GM12801 (cell line): ENCODE results near the gene CLIP4.

ENCODE experiments used
- CTCF ChIP-seq: IDR thresholded peaks from one replicate; pipeline ENCODE4 v1.5.1; 2011; ENCODE audit warnings: control low read depth; ENCODE audit not compliant: insufficient read length; ENCODE audit errors: extremely low read depth

The CLIP4 gene

GRCh38 chr2:29106256-29106655 is 9.0 kb upstream of the CLIP4 start:
- TF ChIP-seq CTCF = no peak

- TF ChIP-seq CTCF = no peak
Observed at GRCh38 chr2:29106980-29107388, 8.2 kb upstream of the CLIP4 start.

GRCh38 chr2:29108225-29108624 is 7.0 kb upstream of the CLIP4 start:
- no peak for TF ChIP-seq CTCF

- no peak for TF ChIP-seq CTCF
Observed at GRCh38 chr2:29109246-29109645, 6.0 kb upstream of the CLIP4 start.

- no peak for TF ChIP-seq CTCF
Observed at GRCh38 chr2:29110916-29111535, 4.2 kb upstream of the CLIP4 start.

GRCh38 chr2:29112379-29112778 is 2.8 kb upstream of the CLIP4 start:
- TF ChIP-seq CTCF = no peak

GRCh38 chr2:29113027-29113686 is 2.1 kb upstream of the CLIP4 start:
- TF ChIP-seq CTCF = no peak
